ENCODE data around the gene TMEM151B.

- TF ChIP-seq REST (IDR thresholded peaks at IDR 0.05) (no peak), CTCF (IDR thresholded peaks at IDR 0.05) (no peak), ZSCAN20 (CRISPR knock-in tag; IDR thresholded peaks at IDR 0.05) (no peak), RFX5 (IDR thresholded peaks at IDR 0.05) (no peak), KDM1A (IDR thresholded peaks at IDR 0.05; ENCODE audit: low read depth) (no peak)
- TF ChIP-seq, protein P1, sequence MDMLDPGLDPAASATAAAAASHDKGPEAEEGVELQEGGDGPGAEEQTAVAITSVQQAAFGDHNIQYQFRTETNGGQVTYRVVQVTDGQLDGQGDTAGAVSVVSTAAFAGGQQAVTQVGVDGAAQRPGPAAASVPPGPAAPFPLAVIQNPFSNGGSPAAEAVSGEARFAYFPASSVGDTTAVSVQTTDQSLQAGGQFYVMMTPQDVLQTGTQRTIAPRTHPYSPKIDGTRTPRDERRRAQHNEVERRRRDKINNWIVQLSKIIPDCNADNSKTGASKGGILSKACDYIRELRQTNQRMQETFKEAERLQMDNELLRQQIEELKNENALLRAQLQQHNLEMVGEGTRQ (IDR thresholded peaks at IDR 0.05), result no peak
Measured at GRCh38 chr6:44284867-44285266, 14.6 kb downstream of the TMEM151B start.
